HG03571 (cell line): ENCODE measurements around the gene GRAPL.
"Not testable (repeated sequence)": the region's sequence is repeated elsewhere in the genome, so short reads cannot be mapped to it uniquely, and the experiment has no call there.

Source experiments
- ATAC-seq: cut with Tn5 transposase; IDR thresholded peaks from one replicate; pipeline ENCODE4 v1.9.1; 2021; ENCODE audit not compliant: unreplicated experiment

GRAPL gene

DNA sequence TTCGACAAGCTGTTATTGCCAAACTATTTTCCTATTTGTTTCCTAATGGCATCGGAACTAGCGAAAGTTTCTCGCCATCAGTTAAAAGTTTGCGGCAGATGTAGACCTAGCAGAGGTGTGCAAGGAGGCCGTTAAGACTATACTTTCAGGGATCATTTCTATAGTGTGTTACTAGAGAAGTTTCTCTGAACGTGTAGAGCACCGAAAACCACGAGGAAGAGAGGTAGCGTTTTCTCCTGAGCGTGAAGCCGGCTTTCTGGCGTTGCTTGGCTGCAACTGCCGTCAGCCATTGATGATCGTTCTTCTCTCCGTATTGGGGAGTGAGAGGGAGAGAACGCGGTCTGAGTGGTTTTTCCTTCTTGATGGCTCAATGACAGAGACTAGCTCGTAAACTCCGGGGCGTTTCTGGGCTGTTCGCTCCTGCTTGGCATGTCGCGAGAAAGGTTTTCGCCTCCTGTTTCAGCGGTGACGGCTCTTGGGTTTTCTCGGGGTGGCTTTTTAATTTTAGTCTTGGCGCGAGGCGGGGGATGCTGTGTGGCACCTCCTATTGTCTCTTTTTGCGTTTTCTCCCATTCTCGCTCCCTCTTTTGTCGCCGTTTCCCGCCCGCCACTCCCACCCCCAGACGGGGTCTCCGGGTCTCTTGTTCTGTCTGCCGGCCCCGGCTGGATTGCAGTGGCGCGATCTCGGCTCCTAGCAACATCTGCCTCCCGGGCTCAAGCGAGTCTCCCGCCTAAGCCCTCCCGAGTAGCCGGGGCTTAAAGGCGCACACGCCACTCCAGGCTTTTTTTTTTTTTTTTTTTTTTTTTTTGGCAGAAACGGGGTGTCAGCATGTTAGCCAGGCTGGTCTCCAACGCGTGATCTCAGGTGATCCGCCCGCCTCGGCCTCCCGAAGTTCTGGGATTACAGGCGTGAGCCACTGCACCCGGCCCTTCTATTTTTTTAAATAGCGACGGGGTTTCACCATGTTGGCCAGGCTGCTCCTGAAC, 60.8 kb downstream of the GRAPL start:
- ATAC-seq = not testable (repeated sequence)

DNA sequence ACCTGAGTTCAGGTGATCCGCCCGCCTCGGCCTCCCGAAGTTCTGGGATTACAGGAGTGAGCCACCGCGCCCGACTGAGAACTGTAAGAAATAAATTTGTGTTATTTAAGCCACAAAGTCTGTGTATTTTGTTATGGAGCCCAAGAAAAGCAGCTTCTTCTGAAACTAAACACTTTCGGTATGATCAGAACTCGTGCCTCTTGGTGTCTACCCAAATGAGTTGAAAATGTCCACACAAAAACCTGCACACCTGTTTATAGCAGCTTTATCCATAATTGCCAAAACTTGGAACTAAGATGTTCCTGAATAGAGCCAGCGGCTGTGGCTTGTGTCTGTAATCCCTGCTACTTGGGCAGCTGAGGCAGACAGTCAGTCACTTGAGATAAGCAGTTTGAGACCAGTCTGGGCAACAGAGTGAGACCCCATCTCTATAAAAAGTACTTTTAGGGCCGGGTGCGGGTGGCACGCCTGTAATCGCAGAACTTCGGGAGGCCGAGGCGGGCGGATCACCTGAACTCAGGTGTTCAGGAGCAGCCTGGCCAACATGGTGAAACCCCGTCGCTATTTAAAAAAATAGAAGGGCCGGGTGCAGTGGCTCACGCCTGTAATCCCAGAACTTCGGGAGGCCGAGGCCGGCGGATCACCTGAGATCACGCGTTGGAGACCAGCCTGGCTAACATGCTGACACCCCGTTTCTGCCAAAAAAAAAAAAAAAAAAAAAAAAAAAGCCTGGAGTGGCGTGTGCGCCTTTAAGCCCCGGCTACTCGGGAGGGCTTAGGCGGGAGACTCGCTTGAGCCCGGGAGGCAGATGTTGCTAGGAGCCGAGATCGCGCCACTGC, 61.7 kb downstream of the GRAPL start:
- not testable (repeated sequence) for ATAC-seq

DNA sequence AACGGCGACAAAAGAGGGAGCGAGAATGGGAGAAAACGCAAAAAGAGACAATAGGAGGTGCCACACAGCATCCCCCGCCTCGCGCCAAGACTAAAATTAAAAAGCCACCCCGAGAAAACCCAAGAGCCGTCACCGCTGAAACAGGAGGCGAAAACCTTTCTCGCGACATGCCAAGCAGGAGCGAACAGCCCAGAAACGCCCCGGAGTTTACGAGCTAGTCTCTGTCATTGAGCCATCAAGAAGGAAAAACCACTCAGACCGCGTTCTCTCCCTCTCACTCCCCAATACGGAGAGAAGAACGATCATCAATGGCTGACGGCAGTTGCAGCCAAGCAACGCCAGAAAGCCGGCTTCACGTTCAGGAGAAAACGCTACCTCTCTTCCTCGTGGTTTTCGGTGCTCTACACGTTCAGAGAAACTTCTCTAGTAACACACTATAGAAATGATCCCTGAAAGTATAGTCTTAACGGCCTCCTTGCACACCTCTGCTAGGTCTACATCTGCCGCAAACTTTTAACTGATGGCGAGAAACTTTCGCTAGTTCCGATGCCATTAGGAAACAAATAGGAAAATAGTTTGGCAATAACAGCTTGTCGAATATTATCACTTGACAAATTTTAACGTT, 62.5 kb downstream of the GRAPL start:
- not testable (repeated sequence) for ATAC-seq

DNA sequence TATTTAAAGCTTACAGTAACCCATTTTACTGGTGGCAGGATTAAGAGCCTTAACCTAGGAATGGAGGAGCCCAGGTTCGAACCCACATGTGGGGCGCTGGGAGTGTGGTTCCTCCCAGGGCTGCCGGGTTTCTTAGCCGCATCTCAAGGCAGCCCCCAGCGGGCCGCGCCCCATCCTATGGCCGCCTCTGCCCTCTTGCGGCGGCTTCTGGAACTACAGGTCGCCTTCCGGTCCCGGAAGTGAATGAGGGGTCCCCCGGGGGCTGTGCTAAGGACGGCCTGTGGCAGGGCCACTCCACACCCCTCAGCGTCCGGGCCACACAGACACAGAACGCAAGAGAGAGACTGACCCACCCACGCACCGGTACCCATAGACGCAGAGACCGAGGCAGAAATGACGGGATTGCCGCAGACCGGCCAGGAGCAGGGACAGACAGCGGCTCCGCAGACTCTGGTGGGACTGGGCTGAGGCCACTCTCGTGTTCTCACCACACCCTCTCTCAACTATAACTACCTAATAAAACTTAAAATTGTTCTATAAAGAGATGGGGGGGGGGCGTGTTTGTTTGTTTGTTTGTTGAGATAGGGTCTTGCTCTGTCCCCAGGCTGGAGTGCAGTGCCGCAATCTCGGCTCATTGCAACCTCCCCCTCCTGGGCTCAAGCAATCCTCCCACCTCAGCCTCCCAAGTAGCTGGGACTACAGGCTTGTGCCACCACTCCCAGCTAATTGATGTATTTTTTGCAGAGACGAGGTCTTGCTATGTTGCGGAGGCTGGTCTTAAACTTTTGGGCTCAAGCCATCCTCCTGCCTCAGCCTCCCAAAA, 69.2 kb downstream of the GRAPL start:
- peak; percentile 68 for ATAC-seq

GRCh38 chr17:19202448-19202847, 75.1 kb downstream of the GRAPL start:
- ATAC-seq = not testable (repeated sequence)

DNA sequence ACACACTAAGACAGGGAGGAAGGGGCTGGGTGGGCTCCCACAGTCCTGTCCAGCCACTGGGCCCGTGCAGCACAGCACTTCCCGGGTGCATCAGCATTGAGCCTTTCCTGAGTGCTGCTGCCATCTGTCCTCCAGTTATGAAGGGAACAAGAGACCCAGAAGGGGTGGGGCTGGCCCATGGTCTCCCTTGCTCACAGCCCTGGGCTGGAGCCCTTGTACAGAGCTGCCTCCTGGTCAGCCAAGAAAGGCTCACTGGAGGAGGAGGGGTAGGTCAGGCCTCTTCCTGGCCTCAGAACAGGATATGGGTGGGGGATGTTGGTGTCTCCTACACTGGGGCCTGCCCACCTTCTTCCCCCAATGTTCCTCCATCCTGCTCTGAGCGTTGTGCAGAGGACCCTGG, 76.0 kb downstream of the GRAPL start:
- ATAC-seq = not testable (repeated sequence)
